DMS79 treated with DMSO at 0.1 percent for 48 hours (cell line): ENCODE measurements around the gene PDE5A.
A peak's percentile ranks its signal among the peaks of the same experiment; 100 is the strongest.

Experiments used
- DNase-seq: peaks from one replicate; lab custom pipeline; 2025; lab: John Stamatoyannopoulos, UW

The PDE5A gene

GRCh38 chr4:119581190-119581873 lies 47.3 kb downstream of the PDE5A start:
- DNase-seq: no peak

- DNase-seq: no peak
Measured at GRCh38 chr4:119580293-119580692, 48.3 kb downstream of the PDE5A start.

GRCh38 chr4:119579823-119580222 lies 48.8 kb downstream of the PDE5A start:
- DNase-seq: no peak

- no peak for DNase-seq
Measured at GRCh38 chr4:119570401-119570800, 58.2 kb downstream of the PDE5A start.

GRCh38 chr4:119564106-119564505 lies 64.5 kb downstream of the PDE5A start:
- no peak for DNase-seq

- peak; percentile 16 for DNase-seq
Measured at GRCh38 chr4:119559044-119559647, 69.5 kb downstream of the PDE5A start.

- no peak for DNase-seq
Measured at GRCh38 chr4:119550857-119551532, 77.6 kb downstream of the PDE5A start.

GRCh38 chr4:119549639-119550038 lies 79.0 kb downstream of the PDE5A start:
- no peak for DNase-seq

- no peak for DNase-seq
Measured at GRCh38 chr4:119543779-119544178, 84.8 kb downstream of the PDE5A start.

- no peak for DNase-seq
Measured at GRCh38 chr4:119543187-119543586, 85.4 kb downstream of the PDE5A start.

- DNase-seq: no peak
Measured at GRCh38 chr4:119540249-119540648, 88.4 kb downstream of the PDE5A start.

- no peak for DNase-seq
Measured at GRCh38 chr4:119537586-119537985, 91.0 kb downstream of the PDE5A start.

GRCh38 chr4:119536572-119537528 lies 91.8 kb downstream of the PDE5A start:
- DNase-seq: no peak

- no peak for DNase-seq
Measured at GRCh38 chr4:119532319-119532718, 96.3 kb downstream of the PDE5A start.

- no peak for DNase-seq
Measured at GRCh38 chr4:119529788-119530187, 98.8 kb downstream of the PDE5A start.

- no peak for DNase-seq
Measured at GRCh38 chr4:119526786-119527550, 101.6 kb downstream of the PDE5A start.

GRCh38 chr4:119525771-119526712 lies 102.6 kb downstream of the PDE5A start:
- no peak for DNase-seq

GRCh38 chr4:119525005-119525749 lies 103.4 kb downstream of the PDE5A start:
- no peak for DNase-seq

GRCh38 chr4:119523399-119523798 lies 105.2 kb downstream of the PDE5A start:
- DNase-seq: no peak

GRCh38 chr4:119521268-119521667 lies 107.3 kb downstream of the PDE5A start:
- DNase-seq: no peak
